Activated naive CD8-positive, alpha-beta T cell treated with anti-CD3 and anti-CD28 coated beads, Interleukin-2, amount 50 U/mL, for 16 hours (primary cell): ENCODE measurements around the gene PRMT3.
"Not testable (repeated sequence)": the region's sequence is repeated elsewhere in the genome, so short reads cannot be mapped to it uniquely, and the experiment has no call there.

ENCODE experiments used
- DNase-seq: peaks from one replicate; pipeline ENCODE4 v3.0.0-alpha.2; 2020; ENCODE audit warnings: low read depth, low spot score

Gene PRMT3

GRCh38 chr11:20518323-20518834 lies 130.9 kb downstream of the PRMT3 start:
- DNase-seq, result no peak

- no peak for DNase-seq
These were observed 135.0 kb downstream of the PRMT3 start for GRCh38 chr11:20522536-20522935.

- DNase-seq, result no peak
These were observed 142.2 kb downstream of the PRMT3 start for GRCh38 chr11:20529757-20530156.

- no peak for DNase-seq
These were observed 143.6 kb downstream of the PRMT3 start for GRCh38 chr11:20530942-20531703.

GRCh38 chr11:20535271-20535881 lies 147.9 kb downstream of the PRMT3 start:
- no peak for DNase-seq

- DNase-seq, result no peak
These were observed 148.8 kb downstream of the PRMT3 start for GRCh38 chr11:20536365-20536764.

- DNase-seq, result no peak
These were observed 149.3 kb downstream of the PRMT3 start for GRCh38 chr11:20536784-20537183.

- DNase-seq, result no peak
These were observed 154.0 kb downstream of the PRMT3 start for GRCh38 chr11:20541503-20541902.

GRCh38 chr11:20544603-20545237 lies 157.2 kb downstream of the PRMT3 start:
- DNase-seq, result no peak

- DNase-seq, result no peak
These were observed 159.9 kb downstream of the PRMT3 start for GRCh38 chr11:20547411-20547810.

GRCh38 chr11:20551096-20551495 lies 163.6 kb downstream of the PRMT3 start:
- no peak for DNase-seq

- DNase-seq, result no peak
These were observed 168.3 kb downstream of the PRMT3 start for GRCh38 chr11:20555783-20556182.

GRCh38 chr11:20556396-20556795 lies 168.9 kb downstream of the PRMT3 start:
- DNase-seq, result not testable (repeated sequence)

- DNase-seq, result no peak
These were observed 171.2 kb downstream of the PRMT3 start for GRCh38 chr11:20558741-20559140.
